ENCODE data around the gene UBE2D2. TPM values are rescaled to one million over a fixed set of nuclear protein-coding genes. Genes with fewer than 3 reads are reported as not detected.

Gene UBE2D2
- total RNA-seq, 1 experiment from 2014 or later: 115 TPM

- peaks cover 80% of the 10 kb centered on the region for H3K4me1 ChIP-seq (replicated peaks; ENCODE audit: insufficient read depth)
- no peaks in the 10 kb centered on the region for H3K9me3 ChIP-seq (ENCODE audit: insufficient read depth, low read depth)
- no peak overlapping the region for H2AFZ ChIP-seq
- peak in 1 of 2 experiments; percentile 70 for DNase-seq
- peak overlapping the region; percentile 84 for H3K4me2 ChIP-seq
- H3K79me2 ChIP-seq (ENCODE audit: low read depth): peaks cover 85% of the 10 kb centered on the region
- no peaks in the 10 kb centered on the region for H3K9me2 ChIP-seq (ENCODE audit: insufficient read depth)
- ChIA-PET POLR2A (ENCODE audit: unreplicated experiment) (interaction anchor here (0.6 to 0.7 kb wide), 2 partner anchors 71 to 317 kb away, joined by 5 to 15 read pairs; no protein-coding TSS in a partner anchor), CTCF (interaction anchor here (0.6 kb wide), 2 partner anchors 104 to 302 kb away, joined by 4 to 7 read pairs; no protein-coding TSS in a partner anchor)
- H3K36me3 ChIP-seq (ENCODE audit: low read depth): 0 out of 2 replicates have a peak, but pooled peaks cover 3% of the 10 kb centered on the region
- peak overlapping the region; percentile 78 for H3K27ac ChIP-seq
- H4K20me1 ChIP-seq (ENCODE audit: insufficient read depth): peaks cover 26% of the 10 kb centered on the region
- no peaks in the 10 kb centered on the region for H3K27me3 ChIP-seq (ENCODE audit: insufficient read depth, low read depth)
- peak overlapping the region; percentile 33; the same call in 1 of the 2 replicates for H3K4me3 ChIP-seq
- intact Hi-C loops (cut with micrococcal nuclease; ENCODE audit: unreplicated experiment): no loop called here
- H3F3A ChIP-seq (ENCODE audit: insufficient read depth, low read depth): peaks cover 31% of the 10 kb centered on the region; the same call in 1 of the 2 replicates
- no TSS peak for BruUV-seq (replicated peaks)
- TF ChIP-seq CTCF (conservative IDR thresholded peaks at IDR 0.05) (no peak), EZH2 (IDR thresholded peaks at IDR 0.05; ENCODE audit: low read depth) (no peak)
Observed at GRCh38 chr5:139658928-139659667, 98.0 kb downstream of the UBE2D2 start.

- Histone ChIP-seq H3K27me3 (ENCODE audit: insufficient read depth, low read depth) (no peaks in the 10 kb centered on the region), H4K20me1 (ENCODE audit: insufficient read depth) (peaks cover 26% of the 10 kb centered on the region), H3F3A (ENCODE audit: insufficient read depth, low read depth) (peaks cover 31% of the 10 kb centered on the region; the same call in 1 of the 2 replicates), H3K79me2 (ENCODE audit: low read depth) (peaks cover 85% of the 10 kb centered on the region), H2AFZ (no peak overlapping the region), H3K4me3 (peak overlapping the region; percentile 33; the same call in 1 of the 2 replicates), H3K9me3 (ENCODE audit: insufficient read depth, low read depth) (no peaks in the 10 kb centered on the region), H3K9me2 (ENCODE audit: insufficient read depth) (no peaks in the 10 kb centered on the region), H3K4me1 (replicated peaks; ENCODE audit: insufficient read depth) (peaks cover 86% of the 10 kb centered on the region), H3K4me2 (peak overlapping the region; percentile 84), H3K27ac (peak overlapping the region; percentile 78), H3K36me3 (ENCODE audit: low read depth) (0 out of 2 replicates have a peak, but pooled peaks cover 3% of the 10 kb centered on the region)
- intact Hi-C loops (cut with micrococcal nuclease; ENCODE audit: unreplicated experiment): loop anchor here (1.0 to 2.0 kb wide), 3 partner anchors 8 to 22 kb away; no protein-coding TSS in a partner anchor
- ChIA-PET POLR2A (ENCODE audit: unreplicated experiment) (interaction anchor here (0.7 to 1.7 kb wide), 2 partner anchors 12 to 70 kb away, joined by 5 to 10 read pairs; partner anchors contain the start of gene CXXC5), CTCF (interaction anchor here (0.6 to 1.2 kb wide), 3 partner anchors 30 to 303 kb away, joined by 4 to 7 read pairs (median 4); no protein-coding TSS in a partner anchor)
- DNase-seq: no peak
- TF ChIP-seq EZH2 (IDR thresholded peaks at IDR 0.05; ENCODE audit: low read depth) (no peak), CTCF (conservative IDR thresholded peaks at IDR 0.05) (no peak)
- BruUV-seq (replicated peaks): no TSS peak
Observed at GRCh38 chr5:139659695-139660101, 98.6 kb downstream of the UBE2D2 start.

- Histone ChIP-seq H3K9me3 (ENCODE audit: insufficient read depth, low read depth) (no peaks in the 10 kb centered on the region), H2AFZ (no peak overlapping the region; the same call in 1 of the 2 replicates), H4K20me1 (ENCODE audit: insufficient read depth) (peaks cover 29% of the 10 kb centered on the region), H3K4me2 (peak overlapping the region; percentile 84), H3K27me3 (ENCODE audit: insufficient read depth, low read depth) (no peaks in the 10 kb centered on the region), H3K4me3 (peak overlapping the region; percentile 52; the same call in 1 of the 2 replicates), H3K79me2 (ENCODE audit: low read depth) (peaks cover 85% of the 10 kb centered on the region), H3K4me1 (replicated peaks; ENCODE audit: insufficient read depth) (peaks cover 86% of the 10 kb centered on the region), H3F3A (ENCODE audit: insufficient read depth, low read depth) (peaks cover 31% of the 10 kb centered on the region; the same call in 1 of the 2 replicates), H3K9me2 (ENCODE audit: insufficient read depth) (no peaks in the 10 kb centered on the region), H3K36me3 (ENCODE audit: low read depth) (0 out of 2 replicates have a peak, but pooled peaks cover 3% of the 10 kb centered on the region), H3K27ac (peak overlapping the region; percentile 78)
- DNase-seq: peak; percentile 87 to 90
- ChIA-PET CTCF (interaction anchor here (0.6 to 1.2 kb wide), 4 partner anchors 12 to 32 kb away, joined by 4 to 6 read pairs (median 4); partner anchors contain the start of gene CXXC5), POLR2A (ENCODE audit: unreplicated experiment) (interaction anchor here (0.5 to 1.7 kb wide), 5 partner anchors 9 to 530 kb away, joined by 3 to 10 read pairs (median 4); partner anchors contain the start of gene CXXC5)
- TF ChIP-seq EZH2 (IDR thresholded peaks at IDR 0.05; ENCODE audit: low read depth) (no peak), CTCF (conservative IDR thresholded peaks at IDR 0.05) (no peak)
- intact Hi-C loops (cut with micrococcal nuclease; ENCODE audit: unreplicated experiment): loop anchor here (1.0 to 2.0 kb wide), 3 partner anchors 9 to 23 kb away; no protein-coding TSS in a partner anchor
- BruUV-seq (replicated peaks): no TSS peak
Observed at GRCh38 chr5:139660105-139660922, 99.2 kb downstream of the UBE2D2 start.

Measured in PC-9 (cell line).